HEK293 (cell line): Measurements from ENCODE around the gene P2RX2.

ENCODE experiments used
- ATF2 ChIP-seq: fragments of 450-650 bp; formaldehyde crosslinking; IDR thresholded peaks from 2 replicates; pipeline ENCODE4 v1.5.1; 2016; ENCODE audit warnings: missing biosample characterization, missing genetic modification characterization, low read depth
- CTCF ChIP-seq: fragments of 450-650 bp; formaldehyde crosslinking; IDR thresholded peaks from 2 replicates; pipeline ENCODE4 v1.5.1; 2016; ENCODE audit warnings: missing biosample characterization, missing genetic modification characterization
- GFI1B ChIP-seq: fragments of 450-650 bp; formaldehyde crosslinking; IDR thresholded peaks from 2 replicates; pipeline ENCODE4 v1.5.1; 2016; ENCODE audit warnings: missing biosample characterization, missing genetic modification characterization
- KLF17 ChIP-seq: fragments of 450-650 bp; formaldehyde crosslinking; IDR thresholded peaks from 2 replicates; pipeline ENCODE4 v1.5.1; 2016; ENCODE audit warnings: missing biosample characterization, missing genetic modification characterization
- YY1 ChIP-seq: fragments of 450-650 bp; formaldehyde crosslinking; IDR thresholded peaks from 2 replicates; pipeline ENCODE4 v1.5.1; 2018; ENCODE audit warnings: missing biosample characterization, missing genetic modification characterization
- ZBTB17 ChIP-seq: fragments of 450-650 bp; formaldehyde crosslinking; IDR thresholded peaks from 2 replicates; pipeline ENCODE4 v1.5.1; 2016; ENCODE audit warnings: missing biosample characterization, missing genetic modification characterization
- ZBTB6 ChIP-seq: fragments of 450-650 bp; formaldehyde crosslinking; IDR thresholded peaks from 2 replicates; pipeline ENCODE4 v1.5.1; 2017; ENCODE audit warnings: missing biosample characterization, missing genetic modification characterization
- ZNF366 ChIP-seq: fragments of 450-650 bp; formaldehyde crosslinking; conservative IDR thresholded peaks from 2 replicates; pipeline ENCODE4 v1.5.1; 2016; ENCODE audit warnings: missing biosample characterization, missing genetic modification characterization
- ZNF449 ChIP-seq: fragments of 450-650 bp; formaldehyde crosslinking; IDR thresholded peaks from 2 replicates; pipeline ENCODE4 v1.5.1; 2017; ENCODE audit warnings: missing biosample characterization, mild to moderate bottlenecking, missing genetic modification characterization, moderate library complexity
- ZNF501 ChIP-seq: fragments of 450-650 bp; formaldehyde crosslinking; IDR thresholded peaks from 2 replicates; pipeline ENCODE4 v1.5.1; 2016; ENCODE audit warnings: missing biosample characterization, missing genetic modification characterization
- ZNF624 ChIP-seq: fragments of 450-650 bp; formaldehyde crosslinking; IDR thresholded peaks from 2 replicates; pipeline ENCODE4 v1.5.1; 2017; ENCODE audit warnings: missing biosample characterization, missing genetic modification characterization
- ZNF776 ChIP-seq: fragments of 450-650 bp; formaldehyde crosslinking; IDR thresholded peaks from 2 replicates; pipeline ENCODE4 v1.5.0; 2017; ENCODE audit warnings: missing biosample characterization, missing genetic modification characterization, borderline replicate concordance

- TF ChIP-seq CTCF (tag by site-specific recombination) (no peak), ZNF624 (no peak), GFI1B (tag by site-specific recombination) (no peak), ZNF449 (tag by site-specific recombination) (no peak), ZNF366 (tag by site-specific recombination) (no peak), KLF17 (tag by site-specific recombination) (no peak), ZBTB17 (tag by site-specific recombination) (no peak), ATF2 (tag by site-specific recombination) (no peak), ZNF776 (tag by site-specific recombination) (no peak), ZBTB6 (tag by site-specific recombination) (no peak), ZNF501 (tag by site-specific recombination) (no peak), YY1 (tag by site-specific recombination) (no peak)
Observed at GRCh38 chr12:132640936-132641335, 22.4 kb downstream of the P2RX2 start.
